Mammary epithelial cell (primary cell): Measurements from ENCODE around the gene ABCA3.

Experiments used
- CTCF ChIP-seq, 2 donors: IDR thresholded peaks in 1 of 2; conservative IDR thresholded peaks in 1 of 2; 2 replicates each; pipeline ENCODE4 v1.5.1; 2011 to 2012; ENCODE audit warnings: inconsistent platforms in 2 of 2, low read length in 2 of 2, mild to moderate bottlenecking in 2 of 2, control low read depth in 1 of 2, low read depth in 1 of 2; ENCODE audit not compliant: insufficient read depth in 1 of 2; ENCODE audit errors: extremely low read depth in 1 of 2
- EZH2 ChIP-seq: IDR thresholded peaks from 2 replicates; pipeline ENCODE4 v1.6.1; 2012; ENCODE audit warnings: low read length, inconsistent platforms, borderline replicate concordance

GRCh38 chr16:2270070-2270462 is 70.5 kb downstream of the ABCA3 start:
- no peak for TF ChIP-seq CTCF (conservative IDR thresholded peaks at IDR 0.05 in 1 of 2, IDR thresholded peaks at IDR 0.05 in 1 of 2; ENCODE audit: extremely low read depth in 1 of 2, insufficient read depth in 1 of 2, low read depth in 1 of 2, low read length in 2 of 2)
- TF ChIP-seq EZH2: no peak
